Measurements from ENCODE around the gene DDTL.
A peak's percentile ranks its signal among the peaks of the same experiment; 100 is the strongest.
"Not testable (repeated sequence)": the region's sequence is repeated elsewhere in the genome, so short reads cannot be mapped to it uniquely, and the experiment has no call there.

Gene DDTL

DNA sequence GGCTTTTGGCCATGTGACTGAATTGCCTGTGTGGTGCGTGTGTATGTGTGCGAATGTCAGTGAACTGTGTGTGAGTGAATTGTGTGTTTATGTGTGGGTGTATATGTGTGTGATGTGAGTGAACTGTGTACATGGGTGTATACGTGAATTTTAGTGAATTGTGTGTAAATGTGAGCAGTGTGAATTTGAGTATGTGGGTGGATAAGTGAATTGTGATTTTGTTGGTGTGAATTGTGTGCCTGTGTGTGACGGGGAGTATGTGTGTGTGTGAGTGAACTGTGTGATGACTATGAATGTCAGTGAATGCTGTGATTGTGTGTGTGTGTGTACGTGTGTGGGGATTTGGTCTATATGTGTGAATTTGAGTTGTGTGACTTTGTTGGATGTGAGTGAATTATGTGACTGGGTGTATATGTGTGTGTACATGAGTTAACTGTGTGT is 3.5 kb downstream of the DDTL start:
- DNase-seq (ENCODE audit: low spot score), result no peak

DNA sequence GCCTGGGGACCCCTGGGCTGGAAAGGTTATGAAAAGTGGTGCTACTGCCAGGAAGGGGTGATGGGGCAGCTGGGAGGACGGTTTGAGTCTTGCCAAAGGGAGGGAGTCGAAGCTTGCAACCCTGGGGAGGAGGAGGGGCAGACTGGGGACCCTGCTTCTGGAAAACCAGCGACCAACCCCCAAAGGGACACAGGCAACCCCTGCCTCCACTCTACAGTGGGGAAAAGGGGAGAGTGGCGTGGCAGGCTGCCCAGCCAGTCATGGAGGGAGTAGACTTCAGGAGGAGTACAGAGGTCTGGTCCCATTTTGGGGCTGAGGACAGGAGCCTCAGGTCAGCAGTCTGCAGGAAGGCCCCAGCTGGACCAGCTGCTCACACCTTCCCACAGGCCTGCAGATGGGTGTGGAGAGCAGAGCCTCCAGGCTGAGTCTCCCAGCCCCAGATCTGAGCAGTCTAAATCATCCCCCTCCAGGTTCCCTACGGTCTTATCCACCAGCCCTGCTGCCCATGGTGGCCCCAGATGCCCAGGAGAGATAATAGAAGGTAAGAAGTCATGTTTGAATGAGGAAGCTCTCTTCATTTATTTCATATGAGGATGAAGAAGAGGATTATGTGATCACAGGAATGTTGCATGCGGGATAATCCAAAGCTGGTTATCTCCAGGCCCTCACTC is 4.3 kb downstream of the DDTL start:
- DNase-seq (ENCODE audit: low spot score), result no peak

DNA sequence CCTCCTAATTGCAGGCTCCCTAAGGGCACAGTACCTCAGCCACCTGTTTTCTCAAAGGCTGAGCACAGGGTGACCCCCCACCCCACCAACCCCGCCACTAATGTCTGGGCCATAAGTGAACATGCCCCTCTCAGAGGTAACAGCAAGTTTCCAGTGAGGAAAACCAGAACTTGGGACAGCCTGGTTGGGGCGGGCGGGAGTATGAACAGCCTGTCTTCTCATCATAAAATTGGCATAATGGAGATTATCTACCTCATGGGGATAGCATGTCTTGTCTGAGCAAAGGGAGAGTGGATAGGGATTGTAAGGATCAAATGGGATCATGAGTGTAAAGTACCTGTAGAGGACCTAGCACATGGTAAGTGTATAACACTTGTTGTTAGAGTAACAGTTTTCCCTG is 5.2 kb downstream of the DDTL start:
- DNase-seq (ENCODE audit: low spot score), result not testable (repeated sequence)

DNA sequence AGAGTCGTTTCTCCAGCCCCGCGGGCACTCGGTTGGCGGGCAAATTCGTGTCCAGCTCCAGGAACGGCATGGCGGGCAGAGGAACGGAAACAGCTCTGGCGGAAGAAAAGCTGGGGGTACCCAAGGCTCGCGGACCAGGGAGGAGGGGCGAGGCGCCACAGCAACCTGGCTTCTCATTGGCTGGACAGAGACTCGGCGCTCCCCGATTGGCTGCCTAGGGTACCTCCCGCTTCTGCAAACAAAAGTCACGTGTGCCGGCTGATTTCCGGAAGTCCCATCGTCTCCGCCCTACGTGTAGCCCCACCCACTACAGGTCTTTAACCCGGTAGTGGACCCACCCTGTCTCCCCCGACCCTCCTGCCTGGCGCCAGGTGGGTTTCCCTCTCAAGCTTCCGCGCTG is 7.7 kb downstream of the DDTL start, which contains the start of gene DDT:
Gene DDT (minus strand): TSS at position 97 of the 400 bp plus-strand sequence. CDS start 27 bp downstream, at position 70.
- DNase-seq (ENCODE audit: low spot score), result not testable (repeated sequence)

DNA sequence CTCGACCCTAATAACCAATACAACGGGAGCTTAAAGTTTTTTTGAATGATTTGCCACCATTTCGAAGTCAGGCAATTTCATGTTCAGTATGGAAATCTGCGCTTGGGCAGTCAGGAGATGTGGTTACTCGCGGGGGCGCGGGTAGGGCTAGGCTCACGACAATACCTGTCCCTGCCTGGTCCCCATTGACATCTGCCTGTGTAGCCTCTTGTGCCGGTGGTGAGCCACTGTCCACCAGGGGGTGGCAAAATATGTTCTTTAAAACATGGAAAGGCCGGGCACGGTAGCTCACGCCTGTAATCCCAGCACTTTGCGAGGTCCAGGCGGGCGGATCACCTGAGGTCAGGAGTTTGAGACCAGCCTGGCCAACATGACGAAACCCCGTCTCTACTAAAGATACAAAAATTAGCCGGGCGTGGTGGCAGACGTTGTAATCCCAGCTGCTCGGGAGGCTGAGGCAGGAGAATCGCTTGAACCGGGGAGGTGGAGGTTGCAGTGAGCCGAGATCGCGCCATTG is 8.2 kb downstream of the DDTL start:
- not testable (repeated sequence) for DNase-seq (ENCODE audit: low spot score)

DNA sequence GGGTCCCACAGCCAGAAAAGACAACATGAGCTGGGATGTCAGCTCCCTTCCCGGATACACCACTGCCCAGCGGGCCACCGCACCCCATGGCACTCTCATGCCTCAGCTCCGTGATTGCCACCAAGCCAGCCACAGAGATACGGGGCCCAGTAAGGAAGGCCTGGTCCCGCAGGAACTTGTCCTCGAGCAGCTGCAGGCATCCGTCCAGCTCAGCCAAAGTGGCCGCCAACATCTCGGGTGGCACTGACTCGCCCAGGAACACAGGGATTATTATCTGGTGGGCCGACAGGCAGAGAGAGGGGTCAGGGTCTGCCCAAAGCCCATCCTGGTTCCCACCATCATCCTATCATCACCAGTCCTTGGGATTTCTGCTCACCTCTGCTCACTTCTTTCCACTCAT is 10.6 kb downstream of the DDTL start:
- not testable (repeated sequence) for DNase-seq (ENCODE audit: low spot score)

DNA sequence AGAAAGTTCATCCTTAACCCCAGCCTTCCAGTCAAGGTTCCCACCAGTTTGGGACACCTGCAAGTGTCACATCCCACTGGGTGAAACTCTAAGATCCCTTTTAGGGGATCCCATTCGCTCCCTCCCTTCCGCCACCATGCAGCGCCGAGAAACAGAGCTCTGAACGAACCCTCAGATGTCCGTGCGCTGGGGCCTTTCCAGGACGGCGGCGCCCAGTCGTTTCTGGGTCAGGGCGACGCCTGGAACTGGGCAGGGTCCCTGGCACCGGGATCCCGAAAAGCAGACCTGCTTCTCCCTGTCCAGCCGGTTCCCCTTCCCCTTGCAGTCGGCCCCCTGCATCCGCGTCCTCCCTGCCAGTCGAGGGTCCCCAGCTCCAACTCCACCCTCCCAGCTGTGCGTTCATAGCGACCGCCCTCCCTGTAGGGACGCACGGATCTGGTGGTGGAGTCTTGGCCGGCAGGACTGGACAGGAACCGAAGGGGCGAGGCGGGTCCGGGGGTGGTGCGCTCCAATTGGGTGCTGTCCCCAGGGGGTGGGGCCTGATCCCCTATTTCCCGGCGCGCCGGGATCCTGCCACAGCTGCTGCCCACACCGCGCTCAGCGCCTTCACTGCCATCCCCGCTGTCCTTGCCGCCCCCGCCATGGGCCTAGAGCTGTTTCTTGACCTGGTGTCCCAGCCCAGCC is 13.0 kb downstream of the DDTL start, which contains the start of gene GSTT2:
Gene GSTT2 (plus strand): TSS at position 578 of the 684 bp plus-strand sequence.
- not testable (repeated sequence) for DNase-seq (ENCODE audit: low spot score)

DNA sequence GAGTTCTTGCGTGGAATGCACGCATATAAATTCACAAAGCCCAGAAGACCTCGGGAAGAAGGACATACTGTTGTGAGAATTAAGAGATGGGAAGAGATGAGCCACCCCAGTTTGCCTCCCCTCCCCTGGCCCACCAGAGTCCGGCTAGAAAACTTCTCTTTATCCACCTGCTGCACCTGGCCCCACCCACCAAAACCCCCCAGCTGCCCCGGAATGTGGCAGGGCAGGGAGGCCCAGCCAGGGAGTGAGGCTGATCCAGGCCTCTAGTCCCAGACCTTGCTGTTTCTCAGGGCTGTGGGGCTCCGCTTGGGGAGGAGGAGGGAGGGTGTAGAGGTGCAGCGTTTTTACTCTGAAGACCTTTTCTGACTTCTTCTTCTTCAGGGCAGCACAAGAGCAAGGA is 13.9 kb downstream of the DDTL start:
- not testable (repeated sequence) for DNase-seq (ENCODE audit: low spot score)

DNA sequence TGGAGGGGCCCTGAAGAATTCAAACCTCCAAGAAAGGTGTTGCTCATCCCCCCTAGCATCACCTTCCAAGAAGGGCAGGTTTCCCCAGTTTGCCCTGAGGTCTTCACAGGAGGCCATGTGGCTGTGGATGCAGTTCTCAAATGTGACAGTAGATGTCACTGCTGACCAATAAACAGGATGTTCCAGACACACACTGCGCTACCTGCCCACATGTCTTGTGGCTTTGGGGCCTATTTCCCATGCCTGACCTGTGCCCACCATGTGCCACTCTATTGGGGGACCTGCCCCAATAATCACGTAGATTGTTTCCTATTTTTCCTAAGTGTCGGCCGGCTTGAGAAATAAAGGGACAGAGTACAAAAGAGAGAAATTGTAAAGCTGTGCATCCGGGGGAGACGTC is 17.7 kb downstream of the DDTL start:
- peak; percentile 41 for DNase-seq (ENCODE audit: low spot score)

DNA sequence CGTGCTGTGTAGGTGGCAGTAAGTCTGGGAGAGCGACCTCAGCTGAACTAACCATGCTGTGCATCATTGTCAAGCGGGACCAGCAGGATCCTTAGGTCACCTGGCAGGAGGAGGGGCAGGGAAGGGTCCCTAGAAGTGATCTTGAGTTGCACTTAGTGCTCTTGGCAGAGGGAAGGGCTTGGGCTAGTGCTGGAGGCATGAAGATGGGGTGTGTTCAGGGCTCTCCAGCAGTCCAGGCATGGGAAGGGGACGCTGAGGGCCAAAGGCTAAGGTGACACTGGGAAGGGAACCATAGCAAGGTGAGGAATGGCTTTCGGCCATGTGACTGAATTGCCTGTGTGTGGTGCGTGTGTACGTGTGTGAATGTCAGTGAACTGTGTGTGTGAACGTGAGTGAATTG is 19.4 kb downstream of the DDTL start:
- not testable (repeated sequence) for DNase-seq (ENCODE audit: low spot score)

DNA sequence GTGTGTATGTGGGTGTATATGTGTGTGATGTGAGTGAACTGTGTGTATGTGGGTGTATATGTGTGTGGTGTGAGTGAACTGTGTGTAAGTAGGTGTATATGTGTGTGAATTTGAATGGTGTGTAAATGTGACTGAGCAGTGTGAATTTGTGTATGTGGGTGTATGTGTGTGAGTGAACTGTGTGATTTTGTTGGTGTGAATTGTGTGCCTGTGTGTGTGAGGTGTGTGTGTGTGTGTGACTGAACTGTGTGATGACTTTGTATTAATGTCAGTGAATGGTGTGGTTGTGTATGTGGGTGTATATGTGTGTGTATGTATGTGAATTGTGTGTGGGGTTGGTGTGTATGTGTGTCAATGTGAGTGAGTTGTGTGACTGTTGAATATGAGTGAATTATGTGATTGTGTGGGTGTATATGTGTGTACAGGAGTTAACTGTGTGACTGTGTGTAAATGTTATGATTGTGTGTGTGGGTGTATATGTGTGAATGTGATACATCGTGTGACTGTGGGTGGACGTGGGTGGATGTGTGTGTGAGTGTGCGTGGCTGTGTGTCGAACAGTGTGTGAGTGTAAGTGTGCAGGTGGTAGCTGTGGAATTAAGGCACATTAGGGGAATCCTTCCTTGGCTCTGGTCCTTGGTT is 20.0 kb downstream of the DDTL start:
- not testable (repeated sequence) for DNase-seq (ENCODE audit: low spot score)

DNA sequence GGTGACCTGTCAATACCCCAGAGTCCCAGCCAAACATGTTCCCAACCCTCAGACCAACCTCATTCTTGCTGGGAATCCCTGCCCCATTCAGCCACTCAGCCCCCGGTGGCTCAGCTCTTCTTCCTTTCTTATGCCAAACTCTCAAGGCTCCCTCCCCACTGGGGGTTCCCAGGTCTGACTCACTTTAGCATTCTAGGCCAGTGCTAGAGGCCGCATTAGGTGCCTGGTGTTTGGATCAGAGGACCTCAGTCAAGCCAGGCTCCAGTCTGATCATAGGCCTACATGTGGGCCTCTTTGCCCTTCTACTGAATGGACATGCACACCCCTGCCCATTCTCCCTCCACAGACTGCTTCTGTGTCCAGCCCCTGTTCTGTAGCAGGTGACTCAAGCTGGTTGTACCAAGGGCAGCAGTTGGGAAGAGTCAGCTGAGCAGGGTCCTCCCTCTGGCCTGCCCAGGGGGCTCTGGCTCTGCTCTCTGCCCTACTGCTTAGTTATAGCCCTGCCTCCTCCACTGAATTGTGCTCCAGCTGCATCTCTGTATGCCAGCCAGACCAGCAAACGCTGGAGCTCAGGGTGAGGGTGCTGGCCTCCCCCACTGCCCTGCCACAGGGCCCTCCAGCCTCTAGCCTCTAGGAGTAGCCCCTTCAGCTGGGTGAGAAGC is 23.0 kb downstream of the DDTL start:
- not testable (repeated sequence) for DNase-seq (ENCODE audit: low spot score)

DNA sequence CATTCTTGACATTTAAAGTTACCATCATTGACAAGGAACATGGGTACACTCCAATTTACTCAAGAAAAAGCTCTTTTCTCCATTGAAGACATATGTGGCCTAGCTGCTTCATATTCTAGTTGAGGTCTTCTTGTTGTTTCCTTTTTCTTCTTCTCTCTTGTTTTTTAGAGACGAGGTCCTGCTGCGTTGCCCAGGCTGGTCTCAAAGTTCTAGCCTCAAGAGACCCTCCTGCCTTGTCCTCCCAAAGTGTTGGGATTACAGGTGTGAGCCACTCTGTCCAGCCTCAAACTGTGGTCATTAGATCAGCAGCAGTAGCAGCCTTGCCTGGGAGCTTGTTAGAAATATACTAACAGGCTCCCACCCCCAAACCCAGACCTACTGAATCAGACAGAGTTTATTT is 26.4 kb downstream of the DDTL start:
- DNase-seq (ENCODE audit: low spot score), result not testable (repeated sequence)

DNA sequence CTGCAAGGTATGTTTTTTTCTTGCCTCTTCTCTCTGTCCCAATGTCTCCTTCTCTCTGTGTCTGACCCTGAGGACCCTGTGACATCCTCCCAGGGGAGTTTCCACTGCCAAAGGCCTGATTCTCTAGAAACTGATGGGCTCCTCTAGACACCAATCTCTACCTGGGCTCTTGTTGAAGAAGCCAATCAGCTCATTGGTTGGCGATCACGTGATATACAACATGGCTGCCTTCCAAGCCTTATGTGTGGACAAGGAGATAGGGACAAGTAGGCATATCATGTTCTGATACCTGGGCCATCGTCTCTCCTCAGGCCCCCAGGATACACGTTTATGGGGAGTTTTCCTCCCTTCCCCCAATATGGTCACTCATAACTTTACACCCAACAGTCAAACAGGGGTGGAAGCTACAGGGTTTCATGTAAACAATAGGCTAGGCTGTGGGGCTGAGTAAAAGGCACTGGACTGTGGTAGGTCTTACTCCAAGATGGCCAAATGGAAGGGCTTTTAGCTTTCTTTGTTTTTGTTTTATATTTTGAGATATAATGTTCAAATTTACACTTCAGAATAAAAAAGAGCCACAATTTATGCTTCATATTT is 27.0 kb downstream of the DDTL start:
- not testable (repeated sequence) for DNase-seq (ENCODE audit: low spot score)

DNA sequence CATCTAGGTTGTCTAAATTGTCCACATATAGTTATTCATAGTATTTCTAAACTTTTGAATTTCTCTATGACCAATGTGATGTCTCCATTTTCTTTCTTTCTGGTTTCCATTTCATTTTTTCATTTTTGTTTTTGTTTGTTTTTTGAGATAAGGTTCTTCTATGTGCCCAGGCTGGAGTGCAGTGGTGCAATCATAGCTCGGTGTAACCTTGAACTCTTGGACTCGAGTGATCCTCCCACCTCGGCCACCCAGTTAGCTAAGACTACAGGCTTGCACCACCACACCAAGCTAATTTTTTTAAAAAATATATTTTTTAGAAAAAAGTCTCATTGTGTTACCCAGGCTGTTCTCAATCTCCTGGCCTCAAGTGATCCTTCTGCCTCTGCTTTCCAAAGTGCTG is 30.4 kb downstream of the DDTL start:
- DNase-seq (ENCODE audit: low spot score), result no peak

DNA sequence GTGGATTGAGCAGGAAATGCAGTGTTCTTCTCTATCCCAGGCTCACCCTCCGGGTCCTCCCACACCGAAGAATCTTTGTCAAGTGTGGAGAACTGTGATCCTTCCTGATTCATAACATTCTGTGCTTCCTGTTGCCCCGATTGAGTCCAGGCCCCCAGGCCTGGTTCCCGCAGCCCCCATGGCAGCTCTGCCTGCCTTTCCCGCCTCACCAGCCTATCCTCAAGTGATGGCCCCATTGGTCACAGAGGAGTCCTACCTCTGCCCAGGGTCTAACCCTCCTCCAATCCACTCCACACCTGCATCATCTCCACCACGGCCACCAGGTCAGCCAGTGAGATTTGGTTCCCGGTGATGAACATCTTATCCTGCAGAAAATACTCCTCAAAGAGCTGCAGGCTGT is 33.1 kb downstream of the DDTL start:
- not testable (repeated sequence) for DNase-seq (ENCODE audit: low spot score)

DNA sequence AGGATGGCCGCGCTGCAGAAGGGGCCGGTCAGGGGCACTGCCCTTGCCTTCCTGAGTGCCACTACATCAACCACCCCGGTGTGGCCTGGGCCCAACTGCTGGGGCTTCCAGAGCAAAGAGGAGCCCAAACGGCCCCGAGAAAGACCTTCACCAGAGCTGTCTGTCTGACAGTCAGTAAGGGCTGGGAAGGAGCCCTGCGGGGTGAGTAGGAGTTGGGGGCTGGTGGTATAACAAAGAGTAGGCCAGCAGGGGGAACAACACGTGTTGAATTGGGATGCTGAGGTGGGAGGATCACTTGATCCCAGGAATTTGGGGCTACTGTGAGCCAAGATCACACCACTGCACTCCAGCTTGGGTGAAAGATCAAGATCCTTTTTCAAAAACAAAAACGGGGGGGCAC is 34.6 kb downstream of the DDTL start:
- no peak for DNase-seq (ENCODE audit: low spot score)

DNA sequence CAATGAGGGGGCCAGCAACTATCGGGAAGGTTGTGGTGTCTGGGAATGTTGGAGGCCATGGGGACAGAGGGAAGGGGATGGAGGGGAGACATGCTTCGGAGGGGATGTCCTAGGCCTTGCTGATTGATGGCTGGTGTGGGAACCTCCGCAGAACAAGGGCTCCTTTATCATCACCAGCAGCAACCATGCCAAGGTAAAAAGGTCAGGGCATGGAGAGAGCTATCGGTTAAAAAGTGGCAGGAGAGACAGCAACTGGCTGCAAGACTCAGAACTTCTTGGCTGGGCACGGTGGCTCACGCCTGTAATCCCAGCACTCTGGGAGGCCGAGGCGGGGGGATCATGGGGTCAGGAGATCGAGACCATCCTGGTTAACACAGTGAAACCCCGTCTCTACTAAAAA is 35.6 kb downstream of the DDTL start:
- DNase-seq (ENCODE audit: low spot score), result no peak

DNA sequence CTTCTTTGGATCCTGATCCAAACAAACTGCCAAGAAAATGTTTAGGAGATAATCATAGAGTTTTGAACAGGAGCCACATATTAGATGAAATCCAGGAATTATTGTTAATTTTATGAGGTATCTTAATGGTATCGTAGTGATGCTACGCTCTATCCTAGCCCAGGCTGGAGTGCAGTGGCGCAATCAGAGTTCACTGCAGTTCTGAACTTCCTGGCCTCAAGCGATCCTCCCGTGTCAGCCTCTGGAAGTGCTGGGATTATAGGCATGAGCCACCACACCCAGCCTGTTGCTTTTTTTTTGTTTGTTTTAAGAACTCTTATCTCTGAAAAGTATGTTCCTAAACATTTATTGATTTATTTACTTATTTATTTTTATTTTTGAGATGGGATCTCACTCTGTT is 36.2 kb downstream of the DDTL start:
- DNase-seq (ENCODE audit: low spot score), result no peak

DNA sequence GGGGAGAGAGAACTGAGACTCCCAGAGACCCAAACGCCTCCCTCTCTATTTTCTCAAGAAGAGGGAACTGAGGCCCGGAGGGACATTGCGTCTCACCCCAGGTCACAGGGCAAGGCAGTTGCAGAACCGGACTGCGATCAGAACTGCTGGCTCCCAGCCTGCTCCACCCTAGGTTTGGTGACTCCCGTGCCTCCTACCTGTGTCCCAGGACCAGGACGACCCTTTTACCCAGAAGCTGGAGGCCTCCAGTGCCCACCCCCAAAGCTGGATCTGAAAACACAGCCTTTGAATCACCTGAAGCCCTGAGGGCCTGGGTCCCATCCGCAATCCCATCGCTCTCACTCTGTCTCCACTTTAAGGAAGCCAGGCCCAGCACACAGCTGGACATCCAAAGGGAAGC is 37.2 kb downstream of the DDTL start:
- DNase-seq (ENCODE audit: low spot score), result no peak

DNA sequence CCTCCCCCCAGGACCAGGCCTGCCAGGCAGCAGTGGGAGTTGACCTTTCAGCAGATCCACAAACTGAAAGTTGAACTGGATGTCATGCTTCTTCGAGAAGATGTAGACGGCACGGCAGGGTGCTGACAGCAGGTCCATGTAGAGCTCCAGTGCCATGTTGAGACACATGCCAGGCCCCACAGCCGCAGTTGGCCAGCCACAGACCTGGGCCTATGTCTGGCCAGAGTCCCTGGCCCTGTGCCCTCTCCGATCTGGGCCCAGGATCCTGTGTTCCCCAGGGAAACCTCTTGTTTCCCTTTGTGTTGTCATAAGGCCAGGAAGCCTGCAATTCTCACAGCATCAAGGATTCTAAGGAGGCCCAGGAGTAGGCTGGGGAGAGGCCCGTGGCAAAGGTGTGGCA is 38.5 kb downstream of the DDTL start, which contains the start of gene GSTT4:
Gene GSTT4 (minus strand): TSS at position 253 of the 400 bp plus-strand sequence. CDS start 97 bp downstream, at position 156.
- DNase-seq (ENCODE audit: low spot score), result peak; percentile 49
